Measurements from ENCODE around the gene OR4D2. TPM values are rescaled to one million over a fixed set of nuclear protein-coding genes. Genes with fewer than 3 reads are reported as not detected.

Gene OR4D2
- total RNA-seq, 2 donors from 2014 or later: not detected

DNA sequence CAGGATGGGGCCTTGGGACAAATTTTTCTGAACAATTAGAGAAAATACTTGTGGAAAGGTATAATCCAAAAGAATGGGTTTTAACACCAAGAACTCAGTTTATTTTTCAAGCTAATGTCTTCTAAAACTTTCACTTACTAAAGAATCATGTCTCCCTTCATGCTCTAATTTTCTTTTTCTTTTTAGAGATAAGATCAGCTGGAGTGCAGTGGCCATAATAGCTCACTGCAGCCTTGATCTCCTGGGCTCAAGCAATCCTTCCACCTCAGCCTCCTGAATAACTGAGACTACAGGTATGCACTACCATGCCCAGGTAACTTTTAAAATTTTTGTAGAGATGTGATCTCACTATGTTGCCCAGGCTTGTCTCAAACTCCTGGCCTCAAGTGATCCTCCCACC, 13.1 kb upstream of the OR4D2 start:
- H3K9me3 ChIP-seq: no peaks in the 10 kb centered on the region
- H3K27ac ChIP-seq: no peak overlapping the region
- DNase-seq (no peak), ATAC-seq (no peak)
- no peaks in the 10 kb centered on the region for H3K27me3 ChIP-seq
- TF ChIP-seq, protein P1, sequence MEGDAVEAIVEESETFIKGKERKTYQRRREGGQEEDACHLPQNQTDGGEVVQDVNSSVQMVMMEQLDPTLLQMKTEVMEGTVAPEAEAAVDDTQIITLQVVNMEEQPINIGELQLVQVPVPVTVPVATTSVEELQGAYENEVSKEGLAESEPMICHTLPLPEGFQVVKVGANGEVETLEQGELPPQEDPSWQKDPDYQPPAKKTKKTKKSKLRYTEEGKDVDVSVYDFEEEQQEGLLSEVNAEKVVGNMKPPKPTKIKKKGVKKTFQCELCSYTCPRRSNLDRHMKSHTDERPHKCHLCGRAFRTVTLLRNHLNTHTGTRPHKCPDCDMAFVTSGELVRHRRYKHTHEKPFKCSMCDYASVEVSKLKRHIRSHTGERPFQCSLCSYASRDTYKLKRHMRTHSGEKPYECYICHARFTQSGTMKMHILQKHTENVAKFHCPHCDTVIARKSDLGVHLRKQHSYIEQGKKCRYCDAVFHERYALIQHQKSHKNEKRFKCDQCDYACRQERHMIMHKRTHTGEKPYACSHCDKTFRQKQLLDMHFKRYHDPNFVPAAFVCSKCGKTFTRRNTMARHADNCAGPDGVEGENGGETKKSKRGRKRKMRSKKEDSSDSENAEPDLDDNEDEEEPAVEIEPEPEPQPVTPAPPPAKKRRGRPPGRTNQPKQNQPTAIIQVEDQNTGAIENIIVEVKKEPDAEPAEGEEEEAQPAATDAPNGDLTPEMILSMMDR (IDR thresholded peaks at IDR 0.05): no peak
- TF ChIP-seq POLR2A (IDR thresholded peaks at IDR 0.05): no peak
- no peak overlapping the region for H3K4me3 ChIP-seq
- intact Hi-C loops (cut with DNase I): no loop called here
- H3K4me1 ChIP-seq: peaks cover 9% of the 10 kb centered on the region
- H3K36me3 ChIP-seq (replicated peaks in 1 of 2; ENCODE audit: insufficient read depth in 1 of 2, low read depth in 2 of 2): no peaks in the 10 kb centered on the region

DNA sequence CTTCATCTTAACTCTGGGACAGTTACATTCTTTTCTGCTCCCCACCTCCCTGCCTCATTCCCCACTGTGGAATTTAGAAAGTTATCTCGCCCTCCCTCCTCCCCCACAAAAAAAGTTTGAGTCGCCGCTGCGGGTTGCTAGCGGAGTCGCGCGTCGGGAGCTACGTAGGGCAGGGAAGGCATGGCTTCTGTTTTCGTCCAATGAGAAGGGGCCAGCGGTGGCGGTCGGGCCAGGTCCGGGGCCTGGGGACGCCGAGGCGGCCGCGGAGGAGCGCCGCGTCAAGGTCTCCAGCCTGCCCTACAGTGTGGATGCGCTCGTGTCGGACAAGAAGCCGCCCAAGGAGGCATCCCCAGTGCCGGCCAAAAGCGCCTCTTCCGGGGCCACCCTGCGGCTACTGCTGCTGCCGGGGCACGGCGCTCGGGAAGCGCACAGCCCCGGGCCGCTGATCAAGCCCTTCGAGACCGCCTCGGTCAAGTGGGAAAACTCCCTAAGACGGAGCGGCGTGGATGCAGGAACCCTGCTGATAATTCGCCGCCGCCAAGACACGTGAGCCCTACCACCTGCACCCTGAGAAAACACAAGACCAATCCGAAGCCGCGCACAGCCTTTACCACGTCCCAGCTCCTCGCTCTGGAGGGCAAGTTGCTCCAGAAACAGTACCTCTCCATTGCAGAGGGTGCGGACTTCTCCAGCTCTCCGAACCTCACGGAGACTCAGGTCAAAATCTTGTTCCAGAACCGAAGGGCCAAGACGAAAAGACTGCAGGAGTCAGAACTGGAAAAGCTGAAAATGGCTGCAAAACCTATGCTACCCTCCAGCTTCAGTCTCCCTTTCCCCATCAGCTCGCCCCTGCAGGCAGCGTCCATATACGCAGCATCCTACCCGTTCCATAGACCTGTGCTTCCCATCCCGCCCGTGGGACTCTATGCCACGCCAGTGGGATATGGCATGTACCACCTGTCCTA, 9.7 kb upstream of the OR4D2 start:
- peak in 2 of 4 donors; percentile 3 to 28 for DNase-seq
- intact Hi-C loops (cut with DNase I): no loop called here
- WGBS, 2 donors: 1 to 7% methylated on average over 16 to 65 of the region's 65 CpGs
- peaks cover 9% of the 10 kb centered on the region for H3K4me1 ChIP-seq
- peaks cover 0 to 5% of the 10 kb centered on the region in 2 donors for H3K27me3 ChIP-seq
- H3K36me3 ChIP-seq (replicated peaks in 1 of 2; ENCODE audit: insufficient read depth in 1 of 2, low read depth in 2 of 2): no peaks in the 10 kb centered on the region
- peak overlapping the region in 1 of 2 donors; percentile 3 for H3K4me3 ChIP-seq
- no peak overlapping the region for H3K27ac ChIP-seq
- peak; percentile 15 for ATAC-seq
- no peak for TF ChIP-seq POLR2A (IDR thresholded peaks at IDR 0.05)
- TF ChIP-seq, protein P1 (IDR thresholded peaks at IDR 0.05): no peak
- no peaks in the 10 kb centered on the region for H3K9me3 ChIP-seq

DNA sequence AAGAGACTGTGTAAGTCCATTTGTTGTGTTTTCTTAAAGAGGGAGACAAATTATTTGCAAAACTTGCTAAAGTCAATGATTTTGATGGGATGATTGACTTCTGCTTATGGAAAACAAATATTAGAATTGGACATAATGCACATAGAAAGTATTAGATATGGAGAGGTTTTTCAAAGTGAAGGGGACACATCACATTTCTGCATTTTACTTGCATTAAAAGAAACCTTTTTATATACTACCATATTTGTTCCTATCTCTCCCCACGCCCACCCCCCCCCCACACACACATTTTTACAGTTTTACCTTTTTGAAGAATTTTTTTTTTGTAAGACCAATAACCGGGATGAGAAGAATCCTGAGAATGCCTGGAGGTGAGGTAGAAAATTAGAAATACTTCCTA, 8.6 kb upstream of the OR4D2 start:
- H3K27ac ChIP-seq: no peak overlapping the region
- DNase-seq (no peak), ATAC-seq (no peak)
- intact Hi-C loops (cut with DNase I): no loop called here
- H3K27me3 ChIP-seq: peaks cover 0 to 5% of the 10 kb centered on the region in 2 donors
- H3K36me3 ChIP-seq (replicated peaks in 1 of 2; ENCODE audit: insufficient read depth in 1 of 2, low read depth in 2 of 2): no peaks in the 10 kb centered on the region
- peaks cover 9% of the 10 kb centered on the region for H3K4me1 ChIP-seq
- 63% methylated on average over 2 of the region's 2 CpGs for WGBS, 2 donors
- H3K9me3 ChIP-seq: no peaks in the 10 kb centered on the region
- TF ChIP-seq, protein P1 (IDR thresholded peaks at IDR 0.05): no peak
- no peak for TF ChIP-seq POLR2A (IDR thresholded peaks at IDR 0.05)
- H3K4me3 ChIP-seq: no peak overlapping the region

DNA sequence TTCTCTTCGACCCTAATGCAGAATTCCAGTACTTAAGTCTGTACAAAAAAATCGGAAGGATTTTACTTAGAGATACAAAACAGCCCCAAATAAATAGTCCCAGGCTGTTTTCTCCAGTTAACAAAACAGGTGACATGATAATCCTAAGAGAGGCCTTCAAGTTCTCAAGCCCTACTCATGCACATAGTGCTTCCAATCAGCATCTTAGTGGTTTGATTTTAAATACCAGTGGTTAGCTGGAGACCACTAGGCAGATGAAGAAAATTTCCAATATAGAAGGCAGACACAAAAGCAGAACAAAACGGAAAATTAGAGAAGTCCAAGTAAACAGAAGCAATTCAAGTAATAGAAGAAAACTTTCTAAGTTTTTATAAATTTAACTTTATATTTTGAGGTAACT, 5.2 kb upstream of the OR4D2 start:
- Histone ChIP-seq H3K4me3 (no peak overlapping the region), H3K27ac (no peak overlapping the region), H3K27me3 (peaks cover 0 to 5% of the 10 kb centered on the region in 2 donors), H3K9me3 (no peaks in the 10 kb centered on the region), H3K36me3 (replicated peaks in 1 of 2; ENCODE audit: insufficient read depth in 1 of 2, low read depth in 2 of 2) (no peaks in the 10 kb centered on the region), H3K4me1 (peaks cover 9% of the 10 kb centered on the region)
- 39 to 61% methylated on average over 3 of the region's 3 CpGs for WGBS, 2 donors
- intact Hi-C loops (cut with DNase I): no loop called here
- no peak for ATAC-seq
- no peak for TF ChIP-seq POLR2A (IDR thresholded peaks at IDR 0.05)
- TF ChIP-seq, protein P1 (IDR thresholded peaks at IDR 0.05): no peak
- no peak for DNase-seq
